WTC11 (cell line): Measurements from ENCODE around the gene IER2.

Source experiments
- AFF4 ChIP-seq: sonication (generic); formaldehyde crosslinking; IDR thresholded peaks from 2 replicates; pipeline ENCODE4 v1.8.1; 2023; ENCODE audit warnings: mild to moderate bottlenecking, missing genetic modification reagents, borderline replicate concordance
- ATF2 ChIP-seq: sonication (generic); formaldehyde crosslinking; IDR thresholded peaks from 2 replicates; pipeline ENCODE4 v1.8.1; 2022; ENCODE audit warnings: low read depth, missing genetic modification reagents, borderline replicate concordance
- ATF3 ChIP-seq: sonication (generic); formaldehyde crosslinking; conservative IDR thresholded peaks from 2 replicates; pipeline ENCODE4 v1.8.1; 2022; ENCODE audit warnings: mild to moderate bottlenecking, missing genetic modification reagents
- CTCF ChIP-seq: fragments of 200-600 bp; IDR thresholded peaks from 2 replicates; pipeline ENCODE4 v1.8.0; 2022; ENCODE audit warnings: antibody characterized with exemption
- JUN ChIP-seq: sonication (generic); formaldehyde crosslinking; IDR thresholded peaks from 2 replicates; pipeline ENCODE4 v1.8.0; 2023; ENCODE audit warnings: mild to moderate bottlenecking, missing genetic modification reagents
- KAT7 ChIP-seq: sonication (generic); formaldehyde crosslinking; IDR thresholded peaks from 2 replicates; pipeline ENCODE4 v1.8.1; 2023; ENCODE audit warnings: missing genetic modification reagents, mild to moderate bottlenecking, borderline replicate concordance
- MLX ChIP-seq: sonication (generic); formaldehyde crosslinking; IDR thresholded peaks from 2 replicates; pipeline ENCODE4 v1.8.1; 2023; ENCODE audit warnings: mild to moderate bottlenecking, missing genetic modification reagents, moderate library complexity
- RELA ChIP-seq: sonication (generic); formaldehyde crosslinking; IDR thresholded peaks from 2 replicates; pipeline ENCODE4 v1.8.1; 2022; ENCODE audit warnings: missing genetic modification reagents, mild to moderate bottlenecking, borderline replicate concordance
- SP1 ChIP-seq: sonication (generic); formaldehyde crosslinking; conservative IDR thresholded peaks from 2 replicates; pipeline ENCODE4 v1.8.1; 2022; ENCODE audit warnings: missing genetic modification reagents
- ZBTB43 ChIP-seq: sonication (generic); formaldehyde crosslinking; IDR thresholded peaks from 2 replicates; pipeline ENCODE4 v1.8.1; 2023; ENCODE audit warnings: mild to moderate bottlenecking, missing genetic modification reagents
- ZNF423 ChIP-seq: fragments of 250-450 bp; sonication (Bioruptor Pico); IDR thresholded peaks from 2 replicates; pipeline ENCODE4 v2.1.2; 2022; ENCODE audit warnings: mild to moderate bottlenecking, moderate library complexity
- ZNF671 ChIP-seq: fragments of 250-450 bp; sonication (Bioruptor Pico); IDR thresholded peaks from 2 replicates; pipeline ENCODE4 v1.8.0; 2021; ENCODE audit warnings: mild to moderate bottlenecking

GRCh38 chr19:13102666-13103580 lies 47.3 kb upstream of the IER2 start, which contains the start of gene LYL1:
- TF ChIP-seq ATF2 (CRISPR knock-in tag) (no peak), ZBTB43 (CRISPR knock-in tag) (no peak), RELA (no peak), ZNF671 (CRISPR knock-in tag) (no peak), AFF4 (CRISPR knock-in tag) (no peak), ATF3 (CRISPR knock-in tag) (no peak), CTCF (no peak), ZNF423 (CRISPR knock-in tag) (no peak), SP1 (CRISPR knock-in tag) (no peak), KAT7 (no peak), JUN (CRISPR knock-in tag) (no peak), MLX (CRISPR knock-in tag) (no peak)
